T-cell (primary cell): ENCODE results near the gene SIL1. TPM values are rescaled to one million over a fixed set of nuclear protein-coding genes. Genes with fewer than 3 reads are reported as not detected.

ENCODE experiments used
- ATAC-seq, 4 experiments: fragments of 200-7000 bp in 3 of 4; fragments of 150-1000 bp in 1 of 4; cut with Tn5 transposase; replicated peaks in 1 of 4; 1 replicate in 3 of 4; 2 replicates in 1 of 4; pipeline ENCODE4 v1.10.0; 2021; ENCODE audit warnings: moderate library complexity in 3 of 4, mild to moderate bottlenecking in 2 of 4, moderate number of reproducible peaks in 1 of 4
- CTCF ChIA-PET, 2 donors: fragments of 300-600 bp; sonication (Branson Sonifier 250); formaldehyde crosslinking; loops; one replicate each; lab custom pipeline; 2022; ENCODE audit warnings: antibody characterized with exemption in 2 of 2; lab: Charles Lee
- POLR2A ChIA-PET, 2 donors: fragments of 300-600 bp; sonication (Branson Sonifier 250); formaldehyde crosslinking; loops; one replicate each; lab custom pipeline; 2022; ENCODE audit warnings: antibody characterized with exemption in 2 of 2; lab: Charles Lee
- DNase-seq, 35 experiments: peaks; one replicate each; pipeline versions ENCODE4 v3.0.0 to v3.0.0-alpha.2; 2013 to 2023
- H3K27ac ChIP-seq: one replicate; pipeline ENCODE4 v1.5.1; 2013; ENCODE audit warnings: low read length
- H3K27me3 ChIP-seq, 2 experiments: replicated peaks in 1 of 2; 1 replicate in 1 of 2; 2 replicates in 1 of 2; pipeline versions ENCODE4 v1.6.1 to v1.7.0; 2013; ENCODE audit warnings: low read length in 1 of 2, mixed read lengths in 1 of 2; ENCODE audit not compliant: control insufficient read depth in 2 of 2, insufficient read depth in 2 of 2; ENCODE audit errors: extremely low read depth in 1 of 2
- H3K36me3 ChIP-seq, 2 donors: 1 replicate in 1 of 2; 2 replicates in 1 of 2; pipeline versions ENCODE4 v1.6.1 to v1.7.0; 2013; ENCODE audit warnings: low read length in 1 of 2; ENCODE audit not compliant: control insufficient read depth in 2 of 2, insufficient read depth in 1 of 2; ENCODE audit errors: extremely low read depth in 1 of 2
- H3K4me1 ChIP-seq, 2 experiments: 1 replicate in 1 of 2; 2 replicates in 1 of 2; pipeline versions ENCODE4 v1.6.1 to v1.7.0; 2013; ENCODE audit warnings: low read length in 2 of 2, mixed read lengths in 1 of 2; ENCODE audit not compliant: insufficient read depth in 2 of 2, control insufficient read depth in 1 of 2; ENCODE audit errors: extremely low read depth in 1 of 2
- H3K4me3 ChIP-seq, 2 donors: 1 replicate in 1 of 2; 2 replicates in 1 of 2; pipeline versions ENCODE4 v1.5.1 to v1.7.0; 2013; ENCODE audit warnings: mild to moderate bottlenecking in 2 of 2, low read length in 1 of 2, moderate library complexity in 1 of 2; ENCODE audit not compliant: control insufficient read depth in 1 of 2; ENCODE audit errors: extremely low read depth in 1 of 2
- H3K9me3 ChIP-seq: 2 replicates; pipeline ENCODE4 v1.7.0; 2013
- H3K27ac Mint-ChIP-seq, 2 donors: one replicate each; pipeline ENCODE4 v1.8.0; 2020 to 2021; ENCODE audit warnings: mild to moderate bottlenecking in 2 of 2, mixed read lengths in 2 of 2
- H3K27me3 Mint-ChIP-seq, 2 donors: one replicate each; pipeline ENCODE4 v1.8.0; 2021 to 2022; ENCODE audit warnings: mixed read lengths in 2 of 2
- H3K36me3 Mint-ChIP-seq: one replicate; pipeline ENCODE4 v1.8.0; 2021; ENCODE audit warnings: mixed read lengths
- H3K4me1 Mint-ChIP-seq, 3 donors: one replicate each; pipeline ENCODE4 v1.8.0; 2020 to 2022; ENCODE audit warnings: mixed read lengths in 3 of 3, mild to moderate bottlenecking in 1 of 3
- H3K4me3 Mint-ChIP-seq, 3 donors: one replicate each; pipeline ENCODE4 v1.8.0; 2020 to 2022; ENCODE audit warnings: mild to moderate bottlenecking in 3 of 3, mixed read lengths in 3 of 3, moderate library complexity in 3 of 3
- H3K9me3 Mint-ChIP-seq, 3 donors: one replicate each; pipeline ENCODE4 v1.8.0; 2020 to 2022; ENCODE audit warnings: mixed read lengths in 3 of 3
- WGBS: methylation state at CpG from one replicate; pipeline ENCODE4 v1.1.5; 2013; ENCODE audit warnings: missing lambda C conversion rate; ENCODE audit not compliant: insufficient coverage; 5-methylcytosine and 5-hydroxymethylcytosine counted together
- total RNA-seq, 35 experiments: library from RNA in 6 of 35; stranded (reverse) in 6 of 35; fragments of 120-200 nt in 1 of 35; gene quantifications; one replicate each; pipeline versions ENCODE4 v1.2.1 to v1.2.4 and lab custom pipeline; 2013 to 2026

Gene SIL1
- total RNA-seq, 5 donors from 2014 or later (not counting 1 experiment from before 2014, with no cell fraction given): 14.2 to 16.5 (median 15.8) TPM

DNA sequence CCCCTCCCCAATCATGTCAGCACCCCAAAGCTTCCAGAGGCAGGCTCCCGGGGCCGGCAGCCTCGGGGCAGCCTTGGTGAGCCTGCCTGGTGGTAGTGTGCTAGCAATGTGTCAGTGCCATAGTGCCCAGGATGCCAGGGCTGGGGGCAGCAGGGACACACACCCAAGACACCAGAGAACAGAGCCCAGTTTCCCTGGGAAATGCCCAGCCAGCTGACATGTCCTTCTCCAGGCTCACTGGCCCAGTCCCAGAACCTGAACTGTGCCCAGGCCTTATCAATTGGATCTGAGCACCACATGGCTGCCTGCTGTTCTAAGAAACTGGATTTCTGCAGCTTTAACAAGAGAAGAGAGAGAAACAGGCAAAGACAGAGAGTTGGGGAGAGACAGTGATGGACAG lies 248.2 kb downstream of the SIL1 start:
- CTCF ChIA-PET: no interaction called here
- Mint-ChIP-seq H3K27me3 (no peaks in the 10 kb centered on the region), H3K4me1 (peaks cover 16 to 27% (median 24%) of the 10 kb centered on the region in 3 donors), H3K9me3 (no peaks in the 10 kb centered on the region), H3K4me3 (no peak overlapping the region), H3K27ac (no peak overlapping the region), H3K36me3 (peaks cover 31% of the 10 kb centered on the region)
- no peak for ATAC-seq
- Histone ChIP-seq H3K4me1 (peaks cover 4 to 18% of the 10 kb centered on the region in 2 experiments), H3K9me3 (no peaks in the 10 kb centered on the region), H3K27me3 (no peaks in the 10 kb centered on the region), H3K4me3 (no peak overlapping the region), H3K27ac (no peak overlapping the region), H3K36me3 (peaks cover 6 to 9% of the 10 kb centered on the region in 2 donors)
- no peak for DNase-seq
- POLR2A ChIA-PET: no interaction called here
- WGBS: no CpG with 5 or more reads among the region's 3 CpGs

DNA sequence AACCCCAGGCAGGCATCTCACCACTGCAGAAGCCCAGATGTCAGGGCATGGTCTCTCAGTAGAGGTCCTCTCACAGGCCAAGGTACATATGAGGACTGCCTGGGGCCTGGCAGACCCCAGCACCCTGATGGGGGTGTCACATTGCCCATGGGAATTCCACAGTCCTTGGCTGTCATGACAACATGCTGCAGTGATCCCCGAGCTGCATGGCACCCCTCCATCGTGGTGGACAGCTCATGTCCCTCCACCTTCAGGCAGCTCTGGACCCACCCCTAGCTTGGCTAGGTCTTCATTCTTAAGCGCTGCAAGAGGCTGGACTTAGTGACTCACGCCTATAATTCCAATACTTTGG lies 249.0 kb downstream of the SIL1 start:
- whole genome bisulfite sequencing: 98% methylated on average over 4 of the region's 4 CpGs
- H3K27ac Mint-ChIP-seq: no peak overlapping the region
- no peak overlapping the region for H3K4me3 Mint-ChIP-seq
- H3K27me3 Mint-ChIP-seq: no peaks in the 10 kb centered on the region
- peaks cover 34% of the 10 kb centered on the region for H3K36me3 Mint-ChIP-seq
- peaks cover 6 to 9% of the 10 kb centered on the region in 2 donors for H3K36me3 ChIP-seq
- DNase-seq (no peak), ATAC-seq (no peak)
- no peak overlapping the region for H3K4me3 ChIP-seq
- H3K9me3 Mint-ChIP-seq: no peaks in the 10 kb centered on the region
- no peak overlapping the region for H3K27ac ChIP-seq
- H3K27me3 ChIP-seq: no peaks in the 10 kb centered on the region
- H3K4me1 ChIP-seq: peaks cover 4 to 17% of the 10 kb centered on the region in 2 experiments
- ChIA-PET POLR2A (no interaction called here), CTCF (interaction anchor here in 1 of 2 donors (0.6 kb wide), 1 partner anchor 1132 kb away, joined by 3 read pairs; no protein-coding TSS in a partner anchor)
- peaks cover 15 to 25% (median 24%) of the 10 kb centered on the region in 3 donors for H3K4me1 Mint-ChIP-seq
- H3K9me3 ChIP-seq: no peaks in the 10 kb centered on the region

DNA sequence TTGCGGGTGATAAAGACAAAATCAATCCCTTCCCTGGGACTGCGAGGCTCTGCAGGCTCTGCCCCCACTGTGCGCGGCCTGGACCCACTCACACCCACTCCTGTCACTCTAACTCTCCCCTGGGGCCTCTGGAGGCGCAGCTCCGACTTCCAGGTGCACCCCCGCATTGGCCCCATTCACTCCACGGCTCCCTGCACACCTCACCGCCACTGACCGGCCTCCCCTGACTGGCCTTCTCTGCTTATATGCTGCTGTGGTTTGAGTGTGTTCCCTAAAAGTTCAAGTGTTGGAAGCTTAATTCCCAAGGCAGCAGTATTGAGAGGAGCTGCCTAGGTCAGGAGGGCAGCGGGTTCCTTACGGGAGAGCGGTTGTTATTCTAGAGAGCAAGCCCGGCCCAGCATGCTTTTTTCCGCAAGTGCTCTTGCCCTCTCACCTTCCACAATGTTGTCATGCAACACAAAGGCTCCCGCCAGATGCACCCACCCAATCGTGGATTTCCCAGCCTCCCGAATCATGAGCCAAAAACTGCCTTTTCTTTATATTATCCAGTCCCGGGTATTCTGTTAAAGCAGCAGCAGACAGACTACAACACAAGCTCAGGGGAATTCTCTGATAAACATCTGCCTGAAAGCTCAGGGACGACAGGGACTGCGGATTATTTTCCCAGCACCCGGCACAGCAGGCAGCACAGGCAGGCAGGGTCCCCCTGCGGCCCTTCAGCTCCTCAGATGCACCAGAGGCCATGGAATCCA lies 249.5 kb downstream of the SIL1 start:
- H3K4me1 ChIP-seq: peaks cover 4 to 11% of the 10 kb centered on the region in 2 experiments
- ATAC-seq (no peak), DNase-seq (no peak)
- peaks cover 9 to 25% (median 20%) of the 10 kb centered on the region in 3 donors for H3K4me1 Mint-ChIP-seq
- POLR2A ChIA-PET: no interaction called here
- H3K9me3 ChIP-seq: no peaks in the 10 kb centered on the region
- H3K27me3 Mint-ChIP-seq: no peaks in the 10 kb centered on the region
- CTCF ChIA-PET: interaction anchor here in 1 of 2 donors (0.6 kb wide), 1 partner anchor 1133 kb away, joined by 3 read pairs; no protein-coding TSS in a partner anchor
- H3K36me3 Mint-ChIP-seq: peaks cover 38% of the 10 kb centered on the region
- peaks cover 6 to 9% of the 10 kb centered on the region in 2 donors for H3K36me3 ChIP-seq
- no peaks in the 10 kb centered on the region for H3K27me3 ChIP-seq
- no peak overlapping the region for H3K4me3 Mint-ChIP-seq
- no peak overlapping the region for H3K27ac ChIP-seq
- no peak overlapping the region for H3K27ac Mint-ChIP-seq
- H3K4me3 ChIP-seq: no peak overlapping the region
- whole genome bisulfite sequencing: 93% methylated on average over 18 of the region's 23 CpGs
- no peaks in the 10 kb centered on the region for H3K9me3 Mint-ChIP-seq

DNA sequence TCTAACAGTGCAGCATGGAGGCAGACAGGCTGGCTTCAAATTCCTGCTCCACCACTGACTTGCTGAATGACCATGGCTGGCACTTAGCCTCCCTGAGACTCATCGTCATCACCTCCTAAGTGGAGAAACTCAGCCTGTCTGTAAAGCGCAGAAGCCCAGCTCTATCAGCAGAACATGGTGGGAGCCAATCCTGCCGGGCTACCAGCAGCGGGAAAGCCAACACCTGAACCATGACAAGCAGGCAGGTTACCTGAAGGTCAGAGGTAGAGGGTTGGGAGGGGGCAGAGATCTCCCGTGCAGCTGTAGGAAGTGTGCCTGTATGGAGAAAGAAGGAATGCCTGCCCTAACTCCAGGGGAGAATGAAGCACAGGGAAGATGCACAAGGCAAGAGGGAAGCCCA lies 250.4 kb downstream of the SIL1 start:
- Mint-ChIP-seq H3K4me1 (peaks cover under 1 to 18% (median 11%) of the 10 kb centered on the region in 3 donors), H3K36me3 (peaks cover 40% of the 10 kb centered on the region), H3K9me3 (no peaks in the 10 kb centered on the region), H3K27me3 (no peaks in the 10 kb centered on the region), H3K4me3 (no peak overlapping the region), H3K27ac (no peak overlapping the region)
- 97% methylated on average over 5 of the region's 5 CpGs for WGBS
- Histone ChIP-seq H3K9me3 (no peaks in the 10 kb centered on the region), H3K27ac (no peak overlapping the region), H3K36me3 (peaks cover 6 to 9% of the 10 kb centered on the region in 2 donors), H3K4me3 (no peak overlapping the region), H3K4me1 (peaks cover 0 to 3% of the 10 kb centered on the region in 2 experiments), H3K27me3 (no peaks in the 10 kb centered on the region)
- ChIA-PET POLR2A (no interaction called here), CTCF (no interaction called here)
- DNase-seq (no peak), ATAC-seq (no peak)

DNA sequence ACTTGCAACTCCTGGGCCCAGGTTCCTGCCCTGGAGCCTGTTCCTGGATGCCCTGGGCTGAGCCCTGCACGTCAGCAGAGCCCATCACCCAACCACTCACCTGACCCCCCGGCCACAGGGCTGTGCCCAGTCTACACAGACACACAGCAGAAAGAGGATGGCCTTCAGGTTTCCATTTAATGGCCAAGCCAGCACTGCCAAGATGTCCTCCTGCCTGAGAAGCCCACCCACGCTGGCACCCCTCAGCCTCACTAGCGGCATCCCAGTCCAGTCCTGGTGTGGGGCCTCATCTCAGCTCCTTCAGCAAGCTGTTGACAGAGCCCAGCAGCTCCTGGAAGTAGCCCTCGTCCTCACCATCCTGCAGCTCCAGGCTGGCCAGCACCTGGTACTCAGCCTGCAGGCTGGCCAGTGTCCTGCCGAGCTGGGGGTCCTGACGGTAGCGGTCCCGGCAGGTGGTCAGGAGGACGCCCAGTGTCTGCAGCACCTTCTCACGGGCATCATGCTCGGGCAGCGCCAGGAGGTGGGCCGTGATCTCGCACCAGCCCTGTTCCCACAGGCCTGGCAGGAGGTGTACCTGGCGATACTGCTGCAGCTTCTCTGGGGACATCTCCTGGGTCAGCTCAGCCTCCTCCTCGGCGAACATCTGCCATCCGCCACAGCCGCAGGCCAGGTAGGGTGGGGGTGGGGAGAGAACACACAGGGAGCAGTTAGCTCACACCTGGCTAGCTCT lies 251.2 kb downstream of the SIL1 start:
- H3K36me3 Mint-ChIP-seq: peaks cover 45% of the 10 kb centered on the region
- CTCF ChIA-PET: no interaction called here

DNA sequence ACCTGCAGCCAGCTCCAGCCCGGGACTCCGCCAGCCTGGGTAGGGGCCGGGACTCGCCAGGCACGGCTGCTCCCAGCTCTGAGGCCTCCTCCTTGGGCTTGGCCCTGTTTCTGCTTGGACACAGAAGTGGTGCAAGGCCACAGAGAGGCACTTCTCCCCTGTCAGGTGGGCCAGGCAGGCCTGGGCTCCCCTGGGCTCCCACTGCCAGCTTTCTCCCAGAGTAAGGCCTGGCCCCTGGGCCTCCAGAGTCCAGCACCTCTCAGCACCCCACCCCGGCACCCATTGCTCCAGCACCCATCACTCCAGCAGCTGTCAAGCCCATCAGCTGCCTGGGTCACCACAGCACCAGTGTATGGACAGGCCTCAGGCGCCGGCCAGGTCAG lies 251.9 kb downstream of the SIL1 start:
- ATAC-seq: no peak
- Histone ChIP-seq H3K36me3 (peaks cover 6 to 9% of the 10 kb centered on the region in 2 donors), H3K27me3 (no peaks in the 10 kb centered on the region), H3K27ac (no peak overlapping the region), H3K9me3 (no peaks in the 10 kb centered on the region), H3K4me3 (no peak overlapping the region), H3K4me1 (no peaks in the 10 kb centered on the region)
- no peak for DNase-seq
- Mint-ChIP-seq H3K4me1 (peaks cover 0 to 15% (median 4%) of the 10 kb centered on the region in 3 donors), H3K27me3 (no peaks in the 10 kb centered on the region), H3K9me3 (no peaks in the 10 kb centered on the region), H3K36me3 (peaks cover 53% of the 10 kb centered on the region), H3K4me3 (no peak overlapping the region), H3K27ac (no peak overlapping the region)
- ChIA-PET POLR2A (no interaction called here), CTCF (no interaction called here)
- WGBS: 97% methylated on average over 7 of the region's 8 CpGs

More for the DNA sequence above, 251.2 kb downstream of the SIL1 start:
- Histone ChIP-seq H3K4me1 (no peaks in the 10 kb centered on the region), H3K4me3 (no peak overlapping the region), H3K27ac (no peak overlapping the region), H3K27me3 (no peaks in the 10 kb centered on the region), H3K9me3 (no peaks in the 10 kb centered on the region), H3K36me3 (peaks cover 6 to 9% of the 10 kb centered on the region in 2 donors)
- H3K4me3 Mint-ChIP-seq: no peak overlapping the region
- POLR2A ChIA-PET: no interaction called here
- WGBS: 95% methylated on average over 14 of the region's 20 CpGs
- ATAC-seq: no peak
- H3K27ac Mint-ChIP-seq: no peak overlapping the region
- no peak for DNase-seq
- H3K9me3 Mint-ChIP-seq: no peaks in the 10 kb centered on the region
- H3K27me3 Mint-ChIP-seq: no peaks in the 10 kb centered on the region
- peaks cover 0 to 11% (median 3%) of the 10 kb centered on the region in 3 donors for H3K4me1 Mint-ChIP-seq
